GM23338 (cell line): ENCODE data around the gene COX20. TPM values are rescaled to one million over a fixed set of nuclear protein-coding genes. Genes with fewer than 3 reads are reported as not detected.

Experiments used
- ATAC-seq: fragments of 200-7000 bp; cut with Tn5 transposase; 3 replicates; pipeline ENCODE4 v1.9.1; 2020
- DNase-seq: peaks from one replicate; pipeline ENCODE4 v3.0.0-alpha.2; 2015; ENCODE audit warnings: low spot score
- H2AFZ ChIP-seq: fragments of 200-600 bp; sonication (generic); 2 replicates; pipeline ENCODE4 v1.8.0; 2016; ENCODE audit warnings: antibody characterized with exemption, mild to moderate bottlenecking, moderate library complexity
- H3F3A ChIP-seq: fragments of 200-600 bp; sonication (generic); replicated peaks from 2 replicates; pipeline ENCODE4 v1.8.0; 2017; ENCODE audit warnings: antibody characterized with exemption, mixed run types, low read depth
- H3K27ac ChIP-seq: fragments of 200-600 bp; sonication (generic); 2 replicates; pipeline ENCODE4 v1.6.1; 2016; ENCODE audit warnings: low read depth
- H3K27me3 ChIP-seq: fragments of 200-600 bp; sonication (generic); 2 replicates; pipeline ENCODE4 v1.8.0; 2016; ENCODE audit warnings: mild to moderate bottlenecking, mixed run types, moderate library complexity; ENCODE audit not compliant: insufficient read depth
- H3K36me3 ChIP-seq: fragments of 200-600 bp; sonication (generic); 2 replicates; pipeline ENCODE4 v1.8.0; 2016; ENCODE audit warnings: mild to moderate bottlenecking; ENCODE audit not compliant: insufficient read depth
- H3K4me1 ChIP-seq: fragments of 200-600 bp; sonication (generic); 2 replicates; pipeline ENCODE4 v1.8.0; 2016; ENCODE audit warnings: mild to moderate bottlenecking, moderate library complexity; ENCODE audit not compliant: insufficient read depth
- H3K4me2 ChIP-seq: fragments of 200-600 bp; sonication (generic); 2 replicates; pipeline ENCODE4 v1.7.1; 2017; ENCODE audit warnings: mixed run types
- H3K4me3 ChIP-seq: fragments of 200-600 bp; sonication (generic); 2 replicates; pipeline ENCODE4 v1.6.1; 2016; ENCODE audit warnings: mixed run types
- H3K79me2 ChIP-seq: fragments of 200-600 bp; sonication (generic); replicated peaks from 2 replicates; pipeline ENCODE4 v1.8.0; 2017; ENCODE audit warnings: mild to moderate bottlenecking; ENCODE audit not compliant: insufficient read depth
- H3K9me2 ChIP-seq: fragments of 200-600 bp; sonication (generic); 2 replicates; pipeline ENCODE4 v1.8.0; 2017; ENCODE audit not compliant: insufficient read depth
- H4K20me1 ChIP-seq: fragments of 200-600 bp; sonication (generic); replicated peaks from 2 replicates; pipeline ENCODE4 v1.8.0; 2017; ENCODE audit warnings: mild to moderate bottlenecking; ENCODE audit not compliant: insufficient read depth
- H3K27ac Mint-ChIP-seq: 2 replicates; pipeline ENCODE4 v1.8.0; 2020; ENCODE audit warnings: inconsistent platforms, mild to moderate bottlenecking, moderate library complexity, mixed read lengths
- H3K27me3 Mint-ChIP-seq: 3 replicates; pipeline ENCODE4 v1.8.0; 2022; ENCODE audit warnings: low read depth, mild to moderate bottlenecking, moderate library complexity, mixed read lengths, inconsistent platforms; ENCODE audit not compliant: insufficient read depth, poor library complexity
- H3K36me3 Mint-ChIP-seq: 3 replicates; pipeline ENCODE4 v1.8.0; 2021; ENCODE audit warnings: low read depth, mild to moderate bottlenecking, inconsistent platforms, moderate library complexity, mixed read lengths
- H3K4me1 Mint-ChIP-seq: 3 replicates; pipeline ENCODE4 v1.8.0; 2020; ENCODE audit warnings: mild to moderate bottlenecking, inconsistent platforms, mixed read lengths
- H3K4me3 Mint-ChIP-seq: 3 replicates; pipeline ENCODE4 v1.8.0; 2021; ENCODE audit warnings: moderate library complexity, mild to moderate bottlenecking, inconsistent platforms, mixed read lengths
- H3K9me3 Mint-ChIP-seq: 3 replicates; pipeline ENCODE4 v1.8.0; 2020; ENCODE audit warnings: moderate library complexity, mild to moderate bottlenecking, inconsistent platforms, mixed read lengths
- CREB1 ChIP-seq: fragments of 250-450 bp; sonication (Bioruptor Pico); IDR thresholded peaks from 2 replicates; pipeline ENCODE4 v1.5.0; 2020; ENCODE audit warnings: low read depth, mild to moderate bottlenecking, moderate library complexity
- CTCF ChIP-seq, 2 experiments: fragments of 200-600 bp in 1 of 2; sonication (generic) in 1 of 2; conservative IDR thresholded peaks; 2 replicates each; pipeline versions ENCODE4 v1.5.1 to v1.6.1; 2016 to 2017; ENCODE audit warnings: antibody characterized with exemption in 2 of 2, low read depth in 2 of 2, mild to moderate bottlenecking in 2 of 2, moderate library complexity in 1 of 2
- ETS1 ChIP-seq: IDR thresholded peaks from 2 replicates; pipeline ENCODE4 v1.6.1; 2016; ENCODE audit warnings: antibody characterized with exemption
- EZH2 ChIP-seq: fragments of 200-600 bp; sonication (generic); IDR thresholded peaks from one replicate; pipeline ENCODE4 v1.8.0; 2017; ENCODE audit warnings: antibody characterized with exemption, mild to moderate bottlenecking, low read depth; ENCODE audit not compliant: unreplicated experiment
- NANOG ChIP-seq: IDR thresholded peaks from 2 replicates; pipeline ENCODE4 v1.6.1; 2016; ENCODE audit warnings: antibody characterized with exemption, borderline replicate concordance
- POLR2AphosphoS5 ChIP-seq: IDR thresholded peaks from 2 replicates; pipeline ENCODE4 v1.6.1; 2016; ENCODE audit warnings: antibody characterized with exemption, low read depth
- STAT1 ChIP-seq: IDR thresholded peaks from one replicate; pipeline ENCODE4 v1.6.1; 2016; ENCODE audit warnings: antibody characterized with exemption; ENCODE audit not compliant: unreplicated experiment
- ZNF114 ChIP-seq: fragments of 250-450 bp; sonication (Bioruptor Pico); IDR thresholded peaks from 2 replicates; pipeline ENCODE4 v1.5.0; 2020; ENCODE audit warnings: mild to moderate bottlenecking, moderate library complexity
- ZNF462 ChIP-seq: fragments of 250-450 bp; sonication (Bioruptor Pico); IDR thresholded peaks from 2 replicates; pipeline ENCODE4 v1.5.0; 2020; ENCODE audit warnings: mild to moderate bottlenecking, moderate library complexity
- long read RNA-seq: library from polyadenylated mRNA; unstranded; transcript quantifications from one replicate; pipeline ENCODE4 v2.0.0, GENCODE V29; 2020; ENCODE audit not compliant: unreplicated experiment
- polyA plus RNA-seq: library from polyadenylated mRNA; unstranded; fragments of >200 nt; fragmentation: Nextera tagmentation; extraction: Ambion mirVana; gene quantifications from 2 replicates; pipeline ENCODE4 v1.2.1, GENCODE V29; 2016
- total RNA-seq: library from RNA; depleted of rRNA; stranded (reverse); fragments of >200 nt; shearing (Covaris generic); gene quantifications from 2 replicates; pipeline ENCODE4 v1.2.3, GENCODE V29; 2014; rRNA removed

Gene COX20
- total RNA-seq (19.3 and 20.0 TPM in 2 replicates), polyA plus RNA-seq (175 and 187 TPM in 2 replicates)
- long read RNA-seq, transcript COX20-203 (4 exons, 2,631 nt), result major isoform, 31 of 40 reads
- long read RNA-seq, transcript COX20-202 (3 exons, 1,005 nt), result minor isoform, 6 of 40 reads
- long read RNA-seq, partial matches to known transcripts, result 0 of 40 reads
- long read RNA-seq, other reads (novel, unspliced or antisense), result 1 of 40 reads

- Mint-ChIP-seq H3K4me1 (peaks cover 38% of the 10 kb centered on the region), H3K9me3 (no peaks in the 10 kb centered on the region; the same call in 2 of the 3 replicates), H3K36me3 (peaks cover 20% of the 10 kb centered on the region), H3K27me3 (peaks cover 18% of the 10 kb centered on the region), H3K27ac (peak within 1 kb of the TSS; percentile 100), H3K4me3 (peak within 1 kb of the TSS; percentile 94)
- no peaks in the 10 kb centered on the region for H3K36me3 ChIP-seq
- no peaks in the 10 kb centered on the region for H3K27me3 ChIP-seq
- TF ChIP-seq CREB1 (CRISPR knock-in tag) (peak; percentile 39; the same call in 1 of the 2 replicates), STAT1 (no peak), POLR2AphosphoS5 (peak; percentile 46; the same call in 1 of the 2 replicates)
- no peaks in the 10 kb centered on the region for H3K9me2 ChIP-seq
- H3K4me1 ChIP-seq, result peaks cover 24% of the 10 kb centered on the region
- peaks cover 38% of the 10 kb centered on the region for H3K79me2 ChIP-seq
- ATAC-seq (peak; percentile 73), DNase-seq (peak; percentile 96)
- peak within 1 kb of the TSS; percentile 73 for H3K4me3 ChIP-seq
- H3K4me2 ChIP-seq, result peak within 1 kb of the TSS; percentile 82
- H4K20me1 ChIP-seq, result peaks cover 8% of the 10 kb centered on the region; the same call in 1 of the 2 replicates
- peaks cover 12% of the 10 kb centered on the region; the same call in 1 of the 2 replicates for H3F3A ChIP-seq
- peak within 1 kb of the TSS; percentile 100 for H3K27ac ChIP-seq
- H2AFZ ChIP-seq, result no peak within 1 kb of the TSS
Observed at GRCh38 chr1:244835276-244836134, at the start of gene COX20. COX20 (plus strand) TSS chr1:244835658; CDS start chr1:244835715, 57 bp downstream.

GRCh38 chr1:244788493-244789275 is 46.8 kb upstream of the COX20 start:
- peaks cover 21% of the 10 kb centered on the region for H3K4me1 Mint-ChIP-seq
- H3K4me1 ChIP-seq, result peaks cover 14% of the 10 kb centered on the region
- peak; percentile 78 for ATAC-seq
- H3K27ac ChIP-seq, result no peak overlapping the region
- no peak overlapping the region for H3K27ac Mint-ChIP-seq
- no peak overlapping the region for H3K4me3 Mint-ChIP-seq
- H3K27me3 Mint-ChIP-seq, result peaks cover 9% of the 10 kb centered on the region
- H2AFZ ChIP-seq, result peak overlapping the region; percentile 94
- no peaks in the 10 kb centered on the region for H3F3A ChIP-seq
- no peak overlapping the region for H3K4me3 ChIP-seq
- H3K79me2 ChIP-seq, result no peaks in the 10 kb centered on the region
- no peaks in the 10 kb centered on the region for H3K27me3 ChIP-seq
- peak; percentile 37 for DNase-seq
- H4K20me1 ChIP-seq, result no peaks in the 10 kb centered on the region
- no peaks in the 10 kb centered on the region for H3K9me2 ChIP-seq
- no peaks in the 10 kb centered on the region for H3K36me3 Mint-ChIP-seq
- no peak overlapping the region for H3K4me2 ChIP-seq
- no peaks in the 10 kb centered on the region for H3K36me3 ChIP-seq
- H3K9me3 Mint-ChIP-seq, result no peaks in the 10 kb centered on the region
- TF ChIP-seq NANOG (no peak), ETS1 (no peak), CTCF (conservative IDR thresholded peaks at IDR 0.05; ENCODE audit: low read depth in 2 of 2) (no peak), EZH2 (no peak), ZNF114 (no peak), ZNF462 (CRISPR knock-in tag) (no peak), POLR2AphosphoS5 (no peak)
